GM12878 (cell line): ENCODE data around the gene HOXB2. TPM values are rescaled to one million over a fixed set of nuclear protein-coding genes. Genes with fewer than 3 reads are reported as not detected.

Source experiments
- ATAC-seq: fragments of 200-7000 bp; cut with Tn5 transposase; 3 replicates; pipeline ENCODE4 v1.9.1; 2020; ENCODE audit warnings: mild to moderate bottlenecking, moderate library complexity
- BruUV-seq: library from RNA; stranded (reverse); fragments of 400-500 nt; replicated peaks from 2 replicates; lab custom pipeline; 2021; lab: Mats Ljungman, UMichigan
- CTCF ChIA-PET: fragments of 300-600 bp; sonication (Branson Sonifier 250); formaldehyde crosslinking; extraction: SDS; loops from one replicate; lab custom pipeline; 2021; ENCODE audit warnings: inconsistent platforms; lab: Yijun Ruan, JAX
- POLR2A ChIA-PET: fragments of 350-600 bp; formaldehyde crosslinking; extraction: SDS; loops from one replicate; lab custom pipeline; 2021; ENCODE audit warnings: inconsistent platforms; lab: Charles Lee
- RAD21 ChIA-PET: fragments of 300-600 bp; sonication (Branson Sonifier 250); formaldehyde crosslinking; loops from one replicate; lab custom pipeline; 2023; ENCODE audit warnings: antibody characterized with exemption; ENCODE audit not compliant: unreplicated experiment; lab: Charles Lee
- SMC1A ChIA-PET: fragments of 300-600 bp; sonication (Branson Sonifier 250); formaldehyde crosslinking; loops from one replicate; lab custom pipeline; 2023; ENCODE audit not compliant: unreplicated experiment, uncharacterized antibody; lab: Charles Lee
- DNase-seq: peaks from one replicate; pipeline ENCODE4 v3.0.0-alpha.2; 2011; ENCODE audit warnings: low read depth, low spot score
- FAIRE-seq: peaks from 3 replicates; lab custom pipeline; 2011; peaks lifted over from hg19 to GRCh38; lab: Jason Lieb, UNC
- H2AFZ ChIP-seq: 2 replicates; pipeline ENCODE4 v1.6.0; 2011; ENCODE audit warnings: low read depth, low read length, control low read depth; ENCODE audit not compliant: control insufficient read depth
- H3K27ac ChIP-seq: 2 replicates; pipeline ENCODE4 v1.5.1; 2011; ENCODE audit warnings: control low read depth; ENCODE audit not compliant: control insufficient read depth, insufficient read depth
- H3K27me3 ChIP-seq, 2 experiments: replicated peaks in 1 of 2; 2 replicates each; pipeline versions ENCODE4 v1.6.0 to v1.6.1; 2011; ENCODE audit warnings: low read length in 1 of 2; ENCODE audit not compliant: control insufficient read depth in 2 of 2, insufficient read depth in 2 of 2
- H3K36me3 ChIP-seq, 2 experiments: 2 replicates each; pipeline ENCODE4 v1.5.1; 2011; ENCODE audit warnings: low read length in 1 of 2; ENCODE audit not compliant: control insufficient read depth in 2 of 2, insufficient read depth in 2 of 2
- H3K4me1 ChIP-seq: 2 replicates; pipeline ENCODE4 v1.6.1; 2011; ENCODE audit warnings: mild to moderate bottlenecking, low read length, moderate library complexity, mixed read lengths; ENCODE audit not compliant: control insufficient read depth, insufficient read depth
- H3K4me2 ChIP-seq: 2 replicates; pipeline ENCODE4 v1.6.0; 2011; ENCODE audit warnings: control low read depth; ENCODE audit not compliant: control insufficient read depth, insufficient read depth
- H3K4me3 ChIP-seq: fragments of 200-600 bp; sonication (generic); 2 replicates; pipeline ENCODE4 v1.5.1; 2016
- H3K79me2 ChIP-seq: 2 replicates; pipeline ENCODE4 v1.6.0; 2011; ENCODE audit warnings: low read length; ENCODE audit not compliant: control insufficient read depth, insufficient read depth
- H3K9ac ChIP-seq: 2 replicates; pipeline ENCODE4 v1.8.0; 2011; ENCODE audit warnings: low read length, control low read depth, mixed read lengths; ENCODE audit not compliant: control insufficient read depth, insufficient read depth
- H3K9me3 ChIP-seq: replicated peaks from 3 replicates; pipeline ENCODE4 v1.5.1; 2011; ENCODE audit warnings: mild to moderate bottlenecking, low read length; ENCODE audit not compliant: control insufficient read depth, insufficient read depth
- H4K20me1 ChIP-seq: 2 replicates; pipeline ENCODE4 v1.6.0; 2011; ENCODE audit not compliant: control insufficient read depth, insufficient read depth
- ASH2L ChIP-seq: fragments of 300-600, 200-600 bp; sonication (generic); IDR thresholded peaks from 2 replicates; pipeline ENCODE4 v1.6.1; 2017; ENCODE audit warnings: low read depth, mild to moderate bottlenecking, borderline replicate concordance
- CHD2 ChIP-seq: IDR thresholded peaks from 2 replicates; pipeline ENCODE4 v1.6.1; 2011; ENCODE audit warnings: low read depth, low read length, improper control_type of control experiment, borderline replicate concordance
- E2F4 ChIP-seq: IDR thresholded peaks from 2 replicates; pipeline ENCODE4 v1.6.1; 2012; ENCODE audit warnings: low read depth, low read length, improper control_type of control experiment
- ELK1 ChIP-seq: IDR thresholded peaks from 2 replicates; pipeline ENCODE4 v1.6.1; 2012; ENCODE audit warnings: low read depth, low read length, improper control_type of control experiment
- HCFC1 ChIP-seq: fragments of 150-350 bp; IDR thresholded peaks from 2 replicates; pipeline ENCODE4 v1.6.1; 2014; ENCODE audit warnings: low read length
- IKZF2 ChIP-seq, 2 experiments: fragments of 450-650 bp; IDR thresholded peaks; 2 replicates each; pipeline ENCODE4 v1.6.1; 2017; ENCODE audit warnings: mild to moderate bottlenecking in 2 of 2, moderate library complexity in 2 of 2
- KLF5 ChIP-seq: fragments of 450-650 bp; IDR thresholded peaks from 2 replicates; pipeline ENCODE4 v1.6.1; 2014; ENCODE audit warnings: mild to moderate bottlenecking; ENCODE audit not compliant: partially characterized antibody
- MYB ChIP-seq: fragments of 150-350 bp; IDR thresholded peaks from 2 replicates; pipeline ENCODE4 v1.6.1; 2014; ENCODE audit warnings: mild to moderate bottlenecking, low read depth, low read length, borderline replicate concordance
- NFIC ChIP-seq: IDR thresholded peaks from 2 replicates; pipeline ENCODE4 v1.6.1; 2012; ENCODE audit warnings: low read depth, mild to moderate bottlenecking, inconsistent platforms, low read length, moderate library complexity
- NFYA ChIP-seq: IDR thresholded peaks from 2 replicates; pipeline ENCODE4 v1.6.1; 2011; ENCODE audit warnings: low read depth, mild to moderate bottlenecking, low read length, improper control_type of control experiment, borderline replicate concordance
- PBX3 ChIP-seq: IDR thresholded peaks from 2 replicates; pipeline ENCODE4 v1.6.1; 2011; ENCODE audit warnings: mild to moderate bottlenecking, low read depth, low read length, moderate library complexity; ENCODE audit not compliant: insufficient replicate concordance
- SREBF1 ChIP-seq: IDR thresholded peaks from 2 replicates; pipeline ENCODE4 v1.6.1; 2012; ENCODE audit warnings: mild to moderate bottlenecking, low read length
- USF1 ChIP-seq: IDR thresholded peaks from 2 replicates; pipeline ENCODE4 v1.6.1; 2011; ENCODE audit warnings: borderline replicate concordance, low read depth, mild to moderate bottlenecking, moderate library complexity, mixed read lengths, low read length; ENCODE audit not compliant: insufficient read depth; ENCODE audit errors: extremely low read length
- WGBS: methylation state at CpG from one replicate; pipeline ENCODE4 v1.1.6; 2016; ENCODE audit warnings: low lambda C conversion rate; ENCODE audit not compliant: insufficient replicate concordance, insufficient coverage; ENCODE audit errors: missing lambda C conversion rate; 5-methylcytosine and 5-hydroxymethylcytosine counted together
- in situ Hi-C: fragments of 300-500 bp; cut with MboI; formaldehyde crosslinking; loops from 9 replicates; pipeline ENCODE4 v1.14.3; 2018; ENCODE audit warnings: mixed read lengths
- intact Hi-C: fragments of 100-400 bp; cut with micrococcal nuclease; formaldehyde crosslinking; loops from one replicate; pipeline ENCODE4 v1.14.2; 2022; ENCODE audit not compliant: unreplicated experiment
- polyA plus RNA-seq, 11 experiments: library from polyadenylated mRNA; depleted of rRNA in 4 of 11; unstranded in 6 of 11; stranded (reverse) in 5 of 11; fragments of >200 nt; fragmentation: Nextera tagmentation in 4 of 11; fragmentation: Illumina TruSeq in 1 of 11; extraction: Ambion mirVana in 4 of 11; extraction: Trizol in 1 of 11; gene quantifications; 1 replicate in 1 of 11; 2 replicates in 10 of 11; pipeline versions ENCODE4 v1.2.1 to v1.2.3, GENCODE V29; 2011 to 2016; ENCODE audit warnings: inconsistent platforms in 2 of 11, missing spikeins in 2 of 11, low read depth in 1 of 11
- total RNA-seq, 4 experiments: library from RNA; depleted of rRNA in 3 of 4; stranded (reverse); fragments of >200 nt in 3 of 4; fragmentation: Illumina TruSeq in 1 of 4; extraction: Trizol in 1 of 4; gene quantifications; 2 replicates each; pipeline versions ENCODE4 v1.2.1 to v1.2.3, GENCODE V29; 2013 to 2021

HOXB2 gene
- total and polyA plus RNA-seq, 10 of the 15 experiments (the other 5 are each of a cell fraction or from before 2014, with no cell fraction given), result 0.16 to 8.8 (median 2.3) TPM

- no peak for FAIRE-seq
These were observed 22.3 kb upstream of the HOXB2 start for GRCh38 chr17:48567209-48567608.

GRCh38 chr17:48566717-48567116, 21.8 kb upstream of the HOXB2 start:
- no peaks in the 10 kb centered on the region for H3K4me1 ChIP-seq
- CTCF ChIA-PET, result no interaction called here
- H3K9me3 ChIP-seq, result no peaks in the 10 kb centered on the region
- H3K27ac ChIP-seq, result no peak overlapping the region
- no peak overlapping the region for H3K9ac ChIP-seq
- no peaks in the 10 kb centered on the region; a peak in 1 of 4 replicates for H3K36me3 ChIP-seq
- H4K20me1 ChIP-seq, result no peaks in the 10 kb centered on the region
- 18% methylated on average over 2 of the region's 2 CpGs for WGBS
- intact Hi-C loops, result no loop called here
- RAD21 ChIA-PET, result interaction anchor here (1.1 kb wide), 1 partner anchor 16 kb away, joined by 3 read pairs; no protein-coding TSS in a partner anchor
- H2AFZ ChIP-seq, result no peak overlapping the region
- in situ Hi-C loops, result no loop called here
- H3K27me3 ChIP-seq, result no peaks in the 10 kb centered on the region
- no TSS peak for BruUV-seq
- no peak for ATAC-seq
- DNase-seq, result no peak
- no peaks in the 10 kb centered on the region for H3K79me2 ChIP-seq
- no peak overlapping the region for H3K4me3 ChIP-seq
- H3K4me2 ChIP-seq, result no peak overlapping the region
- POLR2A ChIA-PET, result interaction anchor here (1.2 kb wide), 1 partner anchor 21 kb away, joined by 3 read pairs; no protein-coding TSS in a partner anchor
- SMC1A ChIA-PET, result interaction anchor here (0.6 to 1.2 kb wide), 3 partner anchors 8 to 74 kb away, joined by 3 to 7 read pairs (median 3); no protein-coding TSS in a partner anchor
- no peak for FAIRE-seq
- TF ChIP-seq ELK1 (no peak), E2F4 (no peak), CHD2 (no peak), SREBF1 (no peak), KLF5 (no peak), USF1 (no peak), MYB (no peak)

More at GRCh38 chr17:48567209-48567608, 22.3 kb upstream of the HOXB2 start:
- DNase-seq (no peak), ATAC-seq (no peak)
- RAD21 ChIA-PET, result interaction anchor here (1.1 to 1.4 kb wide), 2 partner anchors 16 to 74 kb away, joined by 3 read pairs; no protein-coding TSS in a partner anchor
- POLR2A ChIA-PET, result no interaction called here
- H3K4me1 ChIP-seq, result no peaks in the 10 kb centered on the region
- no TSS peak for BruUV-seq
- SMC1A ChIA-PET, result interaction anchor here (0.9 kb wide), 1 partner anchor 62 kb away, joined by 3 read pairs; no protein-coding TSS in a partner anchor
- in situ Hi-C loops (no loop called here), intact Hi-C loops (no loop called here)
- TF ChIP-seq NFIC, result no peak
- no peak for TF ChIP-seq PBX3
- TF ChIP-seq NFYA, result no peak
- no peak for TF ChIP-seq HCFC1
- no peak for TF ChIP-seq ASH2L
- no peak for TF ChIP-seq IKZF2 (IDR thresholded peaks at IDR 0.05)
- H3K9ac ChIP-seq, result no peak overlapping the region
- CTCF ChIA-PET, result interaction anchor here (0.6 kb wide), 1 partner anchor 304 kb away, joined by 3 read pairs; no protein-coding TSS in a partner anchor
- H3K27ac ChIP-seq, result no peak overlapping the region
- WGBS, result 75% methylated on average over 6 of the region's 6 CpGs
- no peak overlapping the region for H3K4me2 ChIP-seq
- H3K79me2 ChIP-seq, result no peaks in the 10 kb centered on the region
- H3K36me3 ChIP-seq, result no peaks in the 10 kb centered on the region; a peak in 1 of 4 replicates
- no peak overlapping the region for H2AFZ ChIP-seq
- H3K27me3 ChIP-seq, result no peaks in the 10 kb centered on the region
- H3K4me3 ChIP-seq, result no peak overlapping the region
- no peaks in the 10 kb centered on the region for H3K9me3 ChIP-seq
- H4K20me1 ChIP-seq, result no peaks in the 10 kb centered on the region
